ENCODE data around the gene MYH3. TPM values are rescaled to one million over a fixed set of nuclear protein-coding genes. Genes with fewer than 3 reads are reported as not detected.

The MYH3 gene
- total RNA-seq, 1 experiment from 2014 or later, result 2.7 TPM

- no TSS peak for BruUV-seq (replicated peaks)
Measured at GRCh38 chr17:10598621-10599020, 58.5 kb downstream of the MYH3 start.

GRCh38 chr17:10589553-10590145, 67.5 kb downstream of the MYH3 start:
- Mint-ChIP-seq H3K36me3 (ENCODE audit: insufficient read depth, unreplicated experiment) (no peaks in the 10 kb centered on the region), H3K9me3 (ENCODE audit: low read depth, unreplicated experiment) (peaks cover 2% of the 10 kb centered on the region), H3K27me3 (ENCODE audit: unreplicated experiment) (no peaks in the 10 kb centered on the region), H3K4me1 (ENCODE audit: low read depth, unreplicated experiment) (no peaks in the 10 kb centered on the region), H3K4me3 (ENCODE audit: low read depth, unreplicated experiment) (no peak overlapping the region), H3K27ac (ENCODE audit: unreplicated experiment) (no peak overlapping the region)
- intact Hi-C loops (cut with micrococcal nuclease; ENCODE audit: unreplicated experiment), result no loop called here
- BruUV-seq (replicated peaks), result no TSS peak
- no peak for DNase-seq
- CTCF ChIA-PET, result no interaction called here
- no peak for TF ChIP-seq CTCF (IDR thresholded peaks at IDR 0.05; ENCODE audit: unreplicated experiment)

More at GRCh38 chr17:10598621-10599020, 58.5 kb downstream of the MYH3 start:
- TF ChIP-seq CTCF (IDR thresholded peaks at IDR 0.05; ENCODE audit: unreplicated experiment), result no peak
- Mint-ChIP-seq H3K27ac (ENCODE audit: unreplicated experiment) (no peak overlapping the region), H3K36me3 (ENCODE audit: insufficient read depth, unreplicated experiment) (no peaks in the 10 kb centered on the region), H3K4me3 (ENCODE audit: low read depth, unreplicated experiment) (no peak overlapping the region), H3K4me1 (ENCODE audit: low read depth, unreplicated experiment) (no peaks in the 10 kb centered on the region), H3K27me3 (ENCODE audit: unreplicated experiment) (peaks cover 26% of the 10 kb centered on the region), H3K9me3 (ENCODE audit: low read depth, unreplicated experiment) (no peaks in the 10 kb centered on the region)
- CTCF ChIA-PET, result no interaction called here
- intact Hi-C loops (cut with micrococcal nuclease; ENCODE audit: unreplicated experiment), result no loop called here
- DNase-seq, result no peak

GRCh38 chr17:10585529-10585928, 71.6 kb downstream of the MYH3 start:
- DNase-seq, result no peak
- CTCF ChIA-PET, result no interaction called here
- Mint-ChIP-seq H3K36me3 (ENCODE audit: insufficient read depth, unreplicated experiment) (no peaks in the 10 kb centered on the region), H3K4me3 (ENCODE audit: low read depth, unreplicated experiment) (no peak overlapping the region), H3K27me3 (ENCODE audit: unreplicated experiment) (peaks cover 13% of the 10 kb centered on the region), H3K9me3 (ENCODE audit: low read depth, unreplicated experiment) (peaks cover 6% of the 10 kb centered on the region), H3K4me1 (ENCODE audit: low read depth, unreplicated experiment) (no peaks in the 10 kb centered on the region), H3K27ac (ENCODE audit: unreplicated experiment) (no peak overlapping the region)
- intact Hi-C loops (cut with micrococcal nuclease; ENCODE audit: unreplicated experiment), result no loop called here
- BruUV-seq (replicated peaks), result no TSS peak
- no peak for TF ChIP-seq CTCF (IDR thresholded peaks at IDR 0.05; ENCODE audit: unreplicated experiment)

GRCh38 chr17:10583834-10584233, 73.3 kb downstream of the MYH3 start:
- DNase-seq, result no peak
- Mint-ChIP-seq H3K4me1 (ENCODE audit: low read depth, unreplicated experiment) (no peaks in the 10 kb centered on the region), H3K36me3 (ENCODE audit: insufficient read depth, unreplicated experiment) (no peaks in the 10 kb centered on the region), H3K27ac (ENCODE audit: unreplicated experiment) (no peak overlapping the region), H3K4me3 (ENCODE audit: low read depth, unreplicated experiment) (no peak overlapping the region), H3K9me3 (ENCODE audit: low read depth, unreplicated experiment) (peaks cover 6% of the 10 kb centered on the region), H3K27me3 (ENCODE audit: unreplicated experiment) (peaks cover 13% of the 10 kb centered on the region)
- TF ChIP-seq CTCF (IDR thresholded peaks at IDR 0.05; ENCODE audit: unreplicated experiment), result no peak
- intact Hi-C loops (cut with micrococcal nuclease; ENCODE audit: unreplicated experiment), result no loop called here
- CTCF ChIA-PET, result no interaction called here
- BruUV-seq (replicated peaks), result no TSS peak

Data from Calu3 (cell line).